Vagina (tissue), 2 donors: ENCODE data around the gene PARN. TPM values are rescaled to one million over a fixed set of nuclear protein-coding genes. Genes with fewer than 3 reads are reported as not detected.
A peak's percentile ranks its signal among the peaks of the same experiment; 100 is the strongest.
"Not testable (repeated sequence)": the region's sequence is repeated elsewhere in the genome, so short reads cannot be mapped to it uniquely, and the experiment has no call there.

ENCODE experiments used
- DNase-seq, 2 donors: peaks; one replicate each; pipeline ENCODE4 v3.0.0-alpha.2; 2017; ENCODE audit errors: extremely low spot score in 2 of 2
- H3K27ac ChIP-seq: fragments of 200-600 bp; sonication (generic); one replicate; pipeline ENCODE4 v1.5.1; 2019
- H3K27me3 ChIP-seq: fragments of 200-600 bp; sonication (generic); one replicate; pipeline ENCODE4 v1.5.1; 2019
- H3K36me3 ChIP-seq, 2 donors: fragments of 200-600 bp; sonication (generic); one replicate each; pipeline ENCODE4 v1.5.1; 2017 to 2019
- H3K4me1 ChIP-seq: fragments of 200-600 bp; sonication (generic); one replicate; pipeline ENCODE4 v1.5.1; 2019
- H3K4me3 ChIP-seq, 2 donors: fragments of 200-600 bp; sonication (generic); 1 replicate in 1 of 2; 2 replicates in 1 of 2; pipeline ENCODE4 v1.5.1; 2016 to 2019
- H3K9me3 ChIP-seq: fragments of 200-600 bp; sonication (generic); one replicate; pipeline ENCODE4 v1.5.1; 2019
- CTCF ChIP-seq, 3 experiments: fragments of 450-650 bp in 2 of 3; fragments of 200-600 bp in 1 of 3; sonication (generic) in 1 of 3; IDR thresholded peaks; one replicate each; pipeline ENCODE4 v1.5.1; 2017 to 2019; ENCODE audit warnings: antibody characterized with exemption in 3 of 3, mild to moderate bottlenecking in 2 of 3, moderate library complexity in 2 of 3
- POLR2A ChIP-seq, 2 donors: fragments of 450-650 bp; IDR thresholded peaks; one replicate each; pipeline ENCODE4 v1.6.1; 2017; ENCODE audit warnings: antibody characterized with exemption in 2 of 2, mild to moderate bottlenecking in 2 of 2, moderate library complexity in 2 of 2
- POLR2AphosphoS5 ChIP-seq, 2 donors: sonication (generic); formaldehyde crosslinking; IDR thresholded peaks; one replicate each; pipeline ENCODE4 v1.9.0; 2017; ENCODE audit warnings: antibody characterized with exemption in 2 of 2, mild to moderate bottlenecking in 2 of 2, low read depth in 1 of 2; ENCODE audit not compliant: insufficient read depth in 1 of 2
- intact Hi-C: fragments of 100-400 bp; cut with DNase I; formaldehyde crosslinking; loops from one replicate; pipeline ENCODE4 v1.15.1; 2023
- total RNA-seq: library from RNA; depleted of rRNA; stranded (reverse); fragments of >200 nt; gene quantifications from one replicate; pipeline ENCODE4 v1.2.3, GENCODE V29; 2016

PARN gene
- total RNA-seq, 1 donor from 2014 or later = 39.3 TPM

DNA sequence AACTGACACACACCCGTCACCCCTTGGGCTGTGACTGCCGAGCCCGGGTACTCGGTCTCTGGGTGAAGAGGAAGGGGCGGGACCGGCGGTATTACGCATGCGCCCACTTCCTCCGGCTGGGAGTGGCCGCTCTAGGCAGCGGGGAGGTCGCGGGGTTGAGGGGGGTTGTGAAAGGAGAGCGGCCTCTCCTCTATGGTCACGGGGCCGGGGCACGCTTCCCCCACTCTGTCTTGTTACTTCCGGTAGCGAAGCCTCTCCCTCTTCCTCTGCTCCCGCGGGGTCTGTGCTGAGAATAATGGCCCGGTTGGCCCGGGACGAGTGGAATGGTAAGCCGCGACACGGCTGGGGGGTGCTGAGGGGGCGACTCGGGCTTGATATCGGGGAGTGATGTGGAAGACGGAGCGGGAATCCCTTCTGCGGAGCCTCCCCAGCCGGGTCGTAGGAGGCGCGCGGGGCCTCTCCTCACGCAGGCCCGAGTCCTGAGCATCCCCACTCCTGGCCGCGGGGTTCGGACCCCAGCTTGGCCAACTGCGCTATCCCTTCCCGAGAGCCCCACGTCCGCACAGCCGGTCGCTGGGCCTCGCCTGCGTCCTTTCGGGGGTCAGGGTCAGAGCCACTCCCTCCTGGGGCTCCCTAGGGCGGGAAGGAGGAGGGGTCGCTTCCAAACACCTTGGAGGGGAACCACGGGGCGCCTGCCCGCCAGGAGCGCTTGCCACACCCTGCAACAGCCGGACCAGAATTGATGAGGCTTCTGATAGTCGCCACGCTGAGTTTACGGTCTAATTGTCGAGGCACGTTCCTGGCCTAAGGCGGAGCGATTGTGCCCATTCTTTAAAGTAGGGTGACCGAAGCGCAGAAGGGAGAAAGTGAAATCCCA lies 2.9 kb upstream of the PARN start, which contains the start of gene BFAR:
TSS of gene BFAR (plus strand) at position 259 of the 877 bp plus-strand sequence. CDS start 11,396 bp downstream, outside the sequence.
- no peaks in the 10 kb centered on the region for H3K27me3 ChIP-seq
- no peak for TF ChIP-seq CTCF (IDR thresholded peaks at IDR 0.05)
- peak; percentile 99 for TF ChIP-seq POLR2AphosphoS5 (IDR thresholded peaks at IDR 0.05; ENCODE audit: insufficient read depth in 1 of 2, low read depth in 1 of 2)
- TF ChIP-seq POLR2A (IDR thresholded peaks at IDR 0.05) = peak; percentile 50 to 96
- H3K4me3 ChIP-seq = peak within 1 kb of the TSS; percentile 66 to 90
- intact Hi-C loops = no loop called here
- H3K36me3 ChIP-seq = peaks cover 0 to 2% of the 10 kb centered on the region in 2 donors
- DNase-seq = peak in 1 of 2 donors; percentile 99
- H3K27ac ChIP-seq = peak within 1 kb of the TSS; percentile 82
- H3K9me3 ChIP-seq = no peaks in the 10 kb centered on the region
- H3K4me1 ChIP-seq = peaks cover 73% of the 10 kb centered on the region

DNA sequence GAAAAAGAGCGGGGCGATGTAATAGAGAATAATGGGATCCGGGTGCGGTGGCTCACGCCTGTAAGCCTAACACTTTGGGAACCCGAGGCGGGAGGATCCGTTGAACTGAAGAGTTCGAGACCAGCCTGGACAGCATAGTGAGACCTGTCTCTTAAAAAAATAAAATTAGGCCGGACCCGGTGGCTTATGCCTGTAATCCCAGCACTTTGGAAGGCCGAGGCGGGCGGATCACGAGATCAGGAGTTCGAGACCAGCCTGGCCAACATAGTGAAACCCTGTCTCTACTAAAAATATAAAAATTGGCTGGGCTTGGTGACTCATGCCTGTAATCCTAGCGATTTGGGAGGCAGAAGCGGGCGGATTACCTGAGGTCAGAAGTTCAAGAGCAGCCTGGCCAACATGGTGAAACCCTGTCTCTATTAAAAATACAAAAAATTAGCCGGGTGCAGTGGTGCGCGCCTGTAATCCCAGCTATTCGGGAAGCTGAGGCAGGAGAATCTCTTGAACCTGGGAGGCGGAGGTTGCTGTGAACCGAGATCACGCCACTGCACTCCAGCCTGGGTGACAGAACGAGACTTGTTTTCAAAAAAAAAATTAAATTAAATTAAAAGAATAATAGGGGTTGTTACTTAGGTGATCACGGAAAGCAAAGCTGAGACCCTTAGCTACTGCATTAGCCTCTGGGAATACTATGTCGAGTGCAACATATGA lies 715 bp upstream of the PARN start:
- intact Hi-C loops = not testable (repeated sequence)
- H3K4me1 ChIP-seq = peaks cover 61% of the 10 kb centered on the region

GRCh38 chr16:14629612-14629918 lies 495 bp downstream of the PARN start:
- Histone ChIP-seq H3K4me3 (peak overlapping the region; percentile 86 to 97), H3K27ac (peak overlapping the region; percentile 95), H3K4me1 (peaks cover 49% of the 10 kb centered on the region), H3K9me3 (no peaks in the 10 kb centered on the region), H3K27me3 (no peaks in the 10 kb centered on the region), H3K36me3 (peaks cover 0 to 32% of the 10 kb centered on the region in 2 donors)
- DNase-seq = no peak
- no peak for TF ChIP-seq POLR2A (IDR thresholded peaks at IDR 0.05)
- TF ChIP-seq CTCF (IDR thresholded peaks at IDR 0.05) = no peak
- TF ChIP-seq POLR2AphosphoS5 (IDR thresholded peaks at IDR 0.05; ENCODE audit: insufficient read depth in 1 of 2, low read depth in 1 of 2) = no peak
- intact Hi-C loops = no loop called here

More for the DNA sequence above, 715 bp upstream of the PARN start:
- DNase-seq, H3K27me3 ChIP-seq, H3K9me3 ChIP-seq: not testable (repeated sequence)
- peak overlapping the region; percentile 95 for H3K27ac ChIP-seq
- H3K4me3 ChIP-seq = peak overlapping the region; percentile 86 to 97
- H3K36me3 ChIP-seq = peaks cover 0 to 21% of the 10 kb centered on the region in 2 donors

GRCh38 chr16:14628806-14629611 lies 1.1 kb downstream of the PARN start:
- DNase-seq = no peak
- intact Hi-C loops = no loop called here
- peak overlapping the region; percentile 95 for H3K27ac ChIP-seq
- peaks cover 43% of the 10 kb centered on the region for H3K4me1 ChIP-seq
- no peak for TF ChIP-seq POLR2A (IDR thresholded peaks at IDR 0.05)
- TF ChIP-seq POLR2AphosphoS5 (IDR thresholded peaks at IDR 0.05; ENCODE audit: insufficient read depth in 1 of 2, low read depth in 1 of 2) = no peak
- TF ChIP-seq CTCF (IDR thresholded peaks at IDR 0.05) = no peak
- peak overlapping the region; percentile 86 to 97 for H3K4me3 ChIP-seq
- no peaks in the 10 kb centered on the region for H3K9me3 ChIP-seq
- H3K36me3 ChIP-seq = peaks cover 0 to 36% of the 10 kb centered on the region in 2 donors
- H3K27me3 ChIP-seq = no peaks in the 10 kb centered on the region

DNA sequence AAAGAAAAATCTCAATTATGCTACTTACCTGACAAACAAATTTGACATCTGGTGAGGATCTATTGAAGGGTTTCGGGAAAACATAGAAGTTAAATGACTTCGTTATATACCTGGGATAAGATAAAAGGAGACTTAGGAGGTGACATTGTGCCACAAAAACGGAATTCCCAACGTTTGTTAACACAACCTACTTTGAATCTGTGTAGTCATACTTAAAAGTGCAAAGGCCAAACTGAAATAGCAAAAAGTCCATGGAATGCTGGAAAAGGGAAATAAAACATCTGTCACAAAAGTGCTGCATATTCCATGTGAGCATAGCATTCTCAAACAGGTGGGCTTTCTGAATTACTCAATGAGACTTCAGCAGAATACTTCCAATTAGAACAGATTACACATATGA lies 3.0 kb downstream of the PARN start:
- no peak for TF ChIP-seq POLR2A (IDR thresholded peaks at IDR 0.05)
- no peak for TF ChIP-seq CTCF (IDR thresholded peaks at IDR 0.05)
- TF ChIP-seq POLR2AphosphoS5 (IDR thresholded peaks at IDR 0.05; ENCODE audit: insufficient read depth in 1 of 2, low read depth in 1 of 2) = no peak
- H3K27ac ChIP-seq = no peak overlapping the region
- peaks cover 0 to 52% of the 10 kb centered on the region in 2 donors for H3K36me3 ChIP-seq
- no peaks in the 10 kb centered on the region for H3K27me3 ChIP-seq
- peaks cover 33% of the 10 kb centered on the region for H3K4me1 ChIP-seq
- no peak overlapping the region for H3K4me3 ChIP-seq
- no peak for DNase-seq
- H3K9me3 ChIP-seq = no peaks in the 10 kb centered on the region
- intact Hi-C loops = no loop called here
